DMS 273 treated with DMSO at 0.1 percent for 48 hours (cell line): ENCODE results near the gene KDM4B.
"Not testable (repeated sequence)": the region's sequence is repeated elsewhere in the genome, so short reads cannot be mapped to it uniquely, and the experiment has no call there.

Source experiments
- DNase-seq: peaks from one replicate; lab custom pipeline; 2025; lab: John Stamatoyannopoulos, UW

KDM4B gene

GRCh38 chr19:4968462-4969291 is at the start of gene KDM4B:
Gene KDM4B (plus strand): TSS chr19:4969113. CDS start chr19:5032891, 63,778 bp downstream.
- DNase-seq, result peak; percentile 97

GRCh38 chr19:4922530-4923275 is 46.2 kb upstream of the KDM4B start:
- no peak for DNase-seq

- DNase-seq, result no peak
Measured at GRCh38 chr19:4923276-4923747, 45.6 kb upstream of the KDM4B start.

GRCh38 chr19:4929186-4929585 is 39.7 kb upstream of the KDM4B start:
- no peak for DNase-seq

GRCh38 chr19:4930664-4931063 is 38.2 kb upstream of the KDM4B start:
- DNase-seq, result no peak

GRCh38 chr19:4932711-4933110 is 36.2 kb upstream of the KDM4B start:
- DNase-seq, result no peak

GRCh38 chr19:4933528-4933927 is 35.4 kb upstream of the KDM4B start:
- no peak for DNase-seq

- DNase-seq, result no peak
Measured at GRCh38 chr19:4935444-4935843, 33.5 kb upstream of the KDM4B start.

GRCh38 chr19:4937060-4937459 is 31.9 kb upstream of the KDM4B start:
- DNase-seq, result no peak

GRCh38 chr19:4938461-4938860 is 30.5 kb upstream of the KDM4B start:
- not testable (repeated sequence) for DNase-seq

GRCh38 chr19:4939466-4939865 is 29.4 kb upstream of the KDM4B start:
- DNase-seq, result no peak

- not testable (repeated sequence) for DNase-seq
Measured at GRCh38 chr19:4941638-4942169, 27.2 kb upstream of the KDM4B start.

GRCh38 chr19:4950650-4951049 is 18.3 kb upstream of the KDM4B start:
- not testable (repeated sequence) for DNase-seq

- no peak for DNase-seq
Measured at GRCh38 chr19:4951656-4952055, 17.3 kb upstream of the KDM4B start.

GRCh38 chr19:4952945-4953344 is 16.0 kb upstream of the KDM4B start:
- no peak for DNase-seq

- DNase-seq, result not testable (repeated sequence)
Measured at GRCh38 chr19:4954320-4955149, 14.4 kb upstream of the KDM4B start.

- no peak for DNase-seq
Measured at GRCh38 chr19:4955274-4955673, 13.6 kb upstream of the KDM4B start.

GRCh38 chr19:4957981-4958380 is 10.9 kb upstream of the KDM4B start:
- DNase-seq, result no peak

- no peak for DNase-seq
Measured at GRCh38 chr19:4962085-4962619, 6.8 kb upstream of the KDM4B start.

- DNase-seq, result no peak
Measured at GRCh38 chr19:4965061-4965460, 3.9 kb upstream of the KDM4B start.

GRCh38 chr19:4966591-4966990 is 2.3 kb upstream of the KDM4B start:
- DNase-seq, result no peak
